Cardiac fibroblast (primary cell): ENCODE data around the gene ANXA2.

ENCODE experiments used
- DNase-seq, 2 donors: peaks; one replicate each; pipeline versions ENCODE4 v3.0.0 to v3.0.0-alpha.2; 2010; ENCODE audit warnings: low read depth in 2 of 2
- H3K4me3 ChIP-seq, 2 donors: replicated peaks in 1 of 2; 1 replicate in 1 of 2; 2 replicates in 1 of 2; pipeline ENCODE4 v1.5.1; 2011; ENCODE audit warnings: low read depth in 2 of 2, low read length in 2 of 2, mild to moderate bottlenecking in 2 of 2, moderate library complexity in 1 of 2
- TF ChIP-seq, protein P1 (sequence below): IDR thresholded peaks from one replicate; pipeline ENCODE4 v1.5.1; 2011; ENCODE audit warnings: low read depth, mild to moderate bottlenecking, low read length, inconsistent platforms

ANXA2 gene

DNA sequence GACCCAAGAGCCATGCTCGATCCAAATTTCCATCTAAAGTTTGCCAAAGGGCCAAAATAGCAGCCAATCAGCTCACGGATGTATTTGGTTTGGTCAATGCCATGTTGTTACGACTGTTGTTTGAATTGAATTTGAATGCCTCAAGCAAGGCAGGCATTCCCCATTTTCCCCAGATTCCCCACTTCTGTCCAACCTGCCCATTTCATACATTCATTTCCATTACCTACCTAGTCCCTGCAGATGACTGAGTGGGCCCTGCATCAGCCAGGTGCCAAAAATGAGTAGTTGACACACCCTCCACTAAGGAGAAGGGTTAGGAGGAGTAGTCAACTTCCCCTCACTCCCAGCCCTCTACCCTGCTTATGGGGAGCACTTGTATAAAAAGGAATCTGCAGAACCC is 51.7 kb downstream of the ANXA2 start:
- no peak overlapping the region for H3K4me3 ChIP-seq
- TF ChIP-seq, protein P1, sequence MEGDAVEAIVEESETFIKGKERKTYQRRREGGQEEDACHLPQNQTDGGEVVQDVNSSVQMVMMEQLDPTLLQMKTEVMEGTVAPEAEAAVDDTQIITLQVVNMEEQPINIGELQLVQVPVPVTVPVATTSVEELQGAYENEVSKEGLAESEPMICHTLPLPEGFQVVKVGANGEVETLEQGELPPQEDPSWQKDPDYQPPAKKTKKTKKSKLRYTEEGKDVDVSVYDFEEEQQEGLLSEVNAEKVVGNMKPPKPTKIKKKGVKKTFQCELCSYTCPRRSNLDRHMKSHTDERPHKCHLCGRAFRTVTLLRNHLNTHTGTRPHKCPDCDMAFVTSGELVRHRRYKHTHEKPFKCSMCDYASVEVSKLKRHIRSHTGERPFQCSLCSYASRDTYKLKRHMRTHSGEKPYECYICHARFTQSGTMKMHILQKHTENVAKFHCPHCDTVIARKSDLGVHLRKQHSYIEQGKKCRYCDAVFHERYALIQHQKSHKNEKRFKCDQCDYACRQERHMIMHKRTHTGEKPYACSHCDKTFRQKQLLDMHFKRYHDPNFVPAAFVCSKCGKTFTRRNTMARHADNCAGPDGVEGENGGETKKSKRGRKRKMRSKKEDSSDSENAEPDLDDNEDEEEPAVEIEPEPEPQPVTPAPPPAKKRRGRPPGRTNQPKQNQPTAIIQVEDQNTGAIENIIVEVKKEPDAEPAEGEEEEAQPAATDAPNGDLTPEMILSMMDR: no peak
- DNase-seq: peak in 1 of 2 donors; percentile 23

- TF ChIP-seq, protein P1: no peak
- H3K4me3 ChIP-seq: no peak overlapping the region
- DNase-seq: peak in 1 of 2 donors; percentile 23
Measured at GRCh38 chr15:60345598-60345997, 52.2 kb downstream of the ANXA2 start.

DNA sequence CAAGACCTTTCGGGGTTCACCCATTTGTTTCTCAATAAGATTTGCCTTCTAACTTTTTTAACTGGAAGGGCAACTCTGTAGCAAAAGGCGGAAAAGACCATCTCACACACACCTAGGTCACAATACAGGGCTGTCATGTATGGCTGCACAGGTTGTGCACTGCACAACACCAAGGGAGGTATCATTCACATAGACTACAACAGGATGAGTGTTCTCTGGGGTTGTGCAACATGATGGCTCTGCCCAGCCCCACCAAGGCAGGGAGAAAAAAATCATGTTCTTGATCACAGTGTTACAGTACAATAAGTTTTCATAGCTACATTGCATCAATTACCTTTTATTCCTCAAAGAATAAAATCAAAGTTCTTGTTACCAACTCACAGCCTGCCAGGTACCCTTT is 52.8 kb downstream of the ANXA2 start:
- H3K4me3 ChIP-seq: no peak overlapping the region
- DNase-seq: peak in 1 of 2 donors; percentile 47

DNA sequence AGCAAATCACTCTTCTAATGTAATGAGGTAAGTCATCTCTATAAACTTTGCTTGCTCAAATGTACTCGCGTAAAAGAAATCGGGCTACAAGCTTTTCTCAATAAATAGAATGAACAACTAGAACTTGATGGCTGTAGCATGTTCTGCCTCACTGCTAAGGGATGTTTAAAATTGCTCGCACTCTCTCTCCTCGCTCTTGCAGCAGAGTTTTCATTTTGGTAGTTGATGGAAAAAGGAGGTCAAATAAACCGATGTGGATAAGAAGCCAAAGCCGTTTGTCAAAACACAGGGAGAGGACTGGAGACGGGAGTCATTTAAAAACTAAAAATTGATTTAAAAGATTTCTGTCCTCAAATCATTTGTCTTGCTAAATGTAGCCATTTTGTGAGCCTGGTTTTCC is 53.3 kb downstream of the ANXA2 start:
- peak in 1 of 2 donors; percentile 25 for DNase-seq
- no peak overlapping the region for H3K4me3 ChIP-seq
- TF ChIP-seq, protein P1: no peak

More for the DNA sequence above, 52.8 kb downstream of the ANXA2 start:
- TF ChIP-seq, protein P1: no peak

- no peak overlapping the region for H3K4me3 ChIP-seq
- peak in 1 of 2 donors; percentile 48 for DNase-seq
Measured at GRCh38 chr15:60343221-60343970, 54.4 kb downstream of the ANXA2 start.

DNA sequence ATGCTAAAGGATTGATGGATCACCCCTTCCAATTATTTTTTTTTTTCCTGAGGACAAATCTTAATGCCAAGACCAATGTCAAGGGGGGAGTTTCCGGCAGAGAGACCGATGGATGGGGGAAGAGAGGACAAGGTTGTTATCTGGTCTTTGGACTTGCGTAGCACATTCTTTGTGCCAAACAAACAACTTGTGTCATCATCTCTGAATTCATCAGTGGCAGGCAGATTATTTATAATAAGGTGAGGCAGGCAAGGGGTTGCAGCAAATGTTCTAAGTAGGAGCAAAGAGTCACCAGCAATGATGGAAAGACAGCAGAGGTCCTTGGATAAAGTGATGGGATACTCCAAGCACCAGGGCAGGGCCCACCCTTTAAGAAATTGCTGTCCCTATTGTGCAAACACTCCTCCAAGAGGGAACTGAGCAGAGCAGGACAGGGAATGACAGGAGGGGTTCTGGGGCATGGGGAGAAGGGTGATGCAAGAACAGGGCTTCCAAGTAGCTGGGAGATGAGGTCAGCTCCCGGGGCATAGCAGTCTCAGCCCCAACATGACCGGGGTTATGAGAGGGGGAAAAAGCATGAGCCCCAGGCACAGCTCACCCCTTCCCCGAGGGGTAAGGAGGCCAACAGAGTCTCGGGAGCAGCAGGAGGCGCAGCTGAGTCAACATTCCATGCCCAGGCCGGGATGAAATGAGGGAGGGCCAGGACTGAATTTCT is 57.4 kb downstream of the ANXA2 start:
- peak in 1 of 2 donors; percentile 33 for DNase-seq
- H3K4me3 ChIP-seq: no peak overlapping the region
- TF ChIP-seq, protein P1: peak; percentile 31

More at GRCh38 chr15:60343221-60343970, 54.4 kb downstream of the ANXA2 start:
- TF ChIP-seq, protein P1: no peak
